NK-92 (cell line): Measurements from ENCODE around the gene STARD9.
"Not testable (repeated sequence)": the region's sequence is repeated elsewhere in the genome, so short reads cannot be mapped to it uniquely, and the experiment has no call there.

ENCODE experiments used
- DNase-seq: peaks from one replicate; lab custom pipeline; 2025; ENCODE audit not compliant: unreplicated experiment; lab: John Stamatoyannopoulos, UW

Gene STARD9

GRCh38 chr15:42575188-42576039 lies at the start of gene STARD9:
STARD9 (plus strand) TSS chr15:42575606; CDS start chr15:42575716, 110 bp downstream.
- DNase-seq, result peak; percentile 58

- no peak for DNase-seq
These were observed 46.4 kb upstream of the STARD9 start for GRCh38 chr15:42528970-42529369.

DNA sequence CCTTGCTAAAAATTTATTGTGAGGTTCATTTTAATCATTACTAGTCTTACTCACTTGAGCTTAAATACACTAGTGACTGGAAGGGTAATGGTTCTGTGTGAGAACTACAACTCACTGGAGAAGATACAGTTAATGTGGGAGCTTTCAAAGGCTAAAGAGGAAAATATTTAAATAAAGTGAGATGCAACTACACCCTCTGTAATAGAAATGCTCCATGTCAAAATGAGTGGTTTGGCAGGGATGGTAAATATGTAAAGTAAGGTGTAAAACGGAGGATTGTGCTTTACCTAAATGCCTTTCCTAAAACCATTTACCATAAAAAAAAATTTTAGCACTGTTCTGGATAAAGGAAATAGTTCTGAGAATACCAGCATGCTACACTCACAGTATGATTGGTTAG lies 42.2 kb upstream of the STARD9 start:
- no peak for DNase-seq

- DNase-seq, result no peak
These were observed 30.4 kb upstream of the STARD9 start for GRCh38 chr15:42544853-42545629.

GRCh38 chr15:42547918-42548248 lies 27.5 kb upstream of the STARD9 start:
- DNase-seq, result no peak

- no peak for DNase-seq
These were observed 27.0 kb upstream of the STARD9 start, which contains the start of the genes HAUS2 and LRRC57 for GRCh38 chr15:42548249-42549031. HAUS2 (plus strand) TSS chr15:42548838; CDS start chr15:42548873, 35 bp downstream. LRRC57 (minus strand) TSS chr15:42548793; CDS start chr15:42548434, 359 bp downstream.

DNA sequence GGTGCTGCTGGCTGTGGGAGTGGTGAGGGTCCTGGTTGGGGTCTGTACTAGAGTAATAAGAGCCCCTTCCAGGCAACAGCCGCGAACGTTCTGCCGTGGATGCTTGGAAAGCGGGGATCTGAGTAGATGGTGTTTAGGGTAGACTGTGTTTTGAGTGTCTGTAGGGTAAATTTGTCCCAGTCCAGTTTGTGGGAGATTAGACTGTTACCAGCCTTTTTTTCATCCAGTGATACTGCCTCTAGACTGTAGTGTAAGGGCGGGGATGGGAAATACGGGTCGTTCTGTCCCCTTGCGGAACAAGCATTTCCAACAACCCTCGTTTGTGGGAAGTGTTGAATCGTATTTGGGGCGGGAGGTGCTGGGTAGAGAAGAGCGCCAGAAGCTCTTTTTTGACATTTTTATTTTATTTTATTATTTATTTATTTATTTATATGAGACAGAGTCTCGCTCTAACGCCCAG lies 26.3 kb upstream of the STARD9 start:
- no peak for DNase-seq

GRCh38 chr15:42549741-42550392 lies 25.5 kb upstream of the STARD9 start:
- no peak for DNase-seq

GRCh38 chr15:42553554-42553953 lies 21.9 kb upstream of the STARD9 start:
- DNase-seq, result no peak

DNA sequence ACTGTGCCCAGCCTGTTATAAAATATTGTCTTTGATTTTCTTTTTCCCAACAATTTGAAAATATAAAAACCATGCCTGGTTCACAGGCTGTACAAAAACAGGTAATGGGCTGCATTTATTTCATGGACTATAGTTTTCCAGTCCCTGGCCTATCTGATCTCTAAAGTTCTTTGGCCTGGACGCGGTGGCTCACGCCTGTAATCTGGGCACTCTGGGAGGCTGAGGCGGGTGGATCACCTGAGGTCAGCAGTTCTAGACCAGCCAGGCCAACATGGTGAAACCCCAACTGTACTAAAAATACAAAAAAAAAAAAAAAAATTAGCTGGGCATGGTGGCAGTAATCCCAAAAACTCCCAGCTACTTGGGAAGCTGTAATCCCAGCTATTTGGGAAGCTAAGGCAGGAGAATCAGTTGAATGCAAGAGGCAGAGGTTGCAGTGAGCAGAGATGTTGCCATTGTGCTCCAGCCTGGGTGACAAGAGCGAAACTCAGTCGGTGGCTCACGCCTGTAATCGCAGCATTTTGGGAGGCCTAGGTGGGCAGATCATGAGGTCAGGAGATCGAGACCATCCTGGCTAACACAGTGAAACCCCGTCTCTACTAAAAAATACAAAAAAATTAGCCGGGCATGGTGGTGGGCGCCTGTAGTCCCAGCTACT lies 18.7 kb upstream of the STARD9 start:
- DNase-seq, result not testable (repeated sequence)

DNA sequence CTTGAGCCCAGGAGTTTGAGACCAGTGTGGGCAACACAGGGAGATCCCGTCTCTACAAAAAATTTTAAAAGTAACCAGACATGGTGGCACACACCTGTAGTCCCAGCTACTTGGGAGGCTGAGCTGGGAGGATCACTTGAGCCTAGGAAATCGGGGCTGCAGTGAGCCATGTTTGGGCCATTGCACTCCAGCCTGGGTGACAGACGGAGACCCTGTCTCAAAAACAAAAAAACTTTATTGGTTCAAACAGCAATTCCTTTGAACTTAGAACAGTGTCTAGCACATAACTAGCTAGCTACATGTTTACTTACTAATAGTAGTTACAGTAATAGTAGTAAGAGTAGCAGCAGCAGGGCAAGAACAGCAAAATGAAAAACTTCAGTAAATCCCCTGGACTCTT lies 16.7 kb upstream of the STARD9 start:
- no peak for DNase-seq

- no peak for DNase-seq
These were observed 711 bp downstream of the STARD9 start for GRCh38 chr15:42576040-42576594.

- DNase-seq, result no peak
These were observed 1.4 kb downstream of the STARD9 start for GRCh38 chr15:42576776-42577175.

GRCh38 chr15:42577514-42578031 lies 2.2 kb downstream of the STARD9 start:
- no peak for DNase-seq

DNA sequence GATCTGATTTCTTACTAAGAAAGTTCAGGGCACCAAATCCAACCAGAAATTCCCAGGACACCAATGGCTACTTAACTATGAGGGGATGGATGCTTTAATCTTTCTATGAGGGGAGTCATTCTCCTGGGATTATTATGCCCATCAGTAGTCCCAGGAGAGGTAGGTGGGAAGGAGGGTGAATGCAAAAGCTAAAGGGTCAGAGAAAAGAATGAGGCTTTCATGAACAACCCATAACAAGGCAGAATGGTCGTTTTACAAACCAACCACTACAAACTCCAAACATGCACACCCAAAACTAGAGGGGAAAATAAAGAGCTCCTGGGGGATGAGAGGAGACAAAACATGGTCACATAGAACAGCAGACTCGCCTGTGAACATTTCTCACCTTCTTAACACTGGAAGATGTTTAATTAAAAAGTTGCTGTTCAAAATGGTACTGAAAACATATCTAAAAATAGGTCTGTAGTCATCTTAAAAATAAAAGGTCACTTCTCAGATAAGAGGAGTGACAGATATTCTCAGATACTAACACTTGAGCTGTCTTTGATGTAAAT lies 3.7 kb downstream of the STARD9 start:
- DNase-seq, result no peak

- no peak for DNase-seq
These were observed 5.9 kb downstream of the STARD9 start for GRCh38 chr15:42581272-42581730.

- no peak for DNase-seq
These were observed 7.4 kb downstream of the STARD9 start for GRCh38 chr15:42582569-42583375.

DNA sequence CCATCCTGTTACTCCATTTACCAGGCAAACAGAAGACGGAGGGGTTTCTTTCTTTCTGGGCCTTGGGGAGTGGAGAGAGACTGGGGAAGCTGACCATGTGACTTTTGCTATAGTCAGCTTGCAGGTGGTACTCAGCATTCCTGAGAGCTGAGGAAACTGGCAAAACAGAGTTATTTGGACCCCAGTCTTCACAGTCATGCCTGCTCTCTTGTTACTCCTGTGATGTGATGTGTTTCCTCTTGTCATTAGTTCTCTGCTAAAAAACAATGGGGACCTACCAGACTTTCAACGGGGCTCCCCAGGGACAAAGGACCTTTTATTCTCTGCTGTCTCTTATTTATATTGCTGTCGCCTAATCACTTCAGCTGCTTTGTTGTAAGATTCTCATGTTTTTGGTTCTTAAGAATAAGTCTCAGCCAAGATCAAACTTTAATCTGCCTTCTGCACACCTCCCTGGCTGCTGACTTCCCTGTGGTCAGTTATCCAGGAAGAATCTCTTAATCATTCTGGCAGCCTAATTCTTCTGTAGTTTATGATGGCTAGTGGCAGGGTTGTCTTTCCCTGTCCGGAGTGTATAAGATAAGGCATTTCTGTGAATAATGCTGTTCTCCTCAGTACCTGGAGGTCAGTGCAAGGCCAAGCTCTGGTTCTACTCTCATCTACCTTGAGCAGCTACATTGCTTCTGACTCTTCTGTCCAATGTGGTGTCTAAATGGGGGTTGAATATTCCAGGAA lies 8.8 kb downstream of the STARD9 start:
- no peak for DNase-seq
